HG03575 (cell line): Measurements from ENCODE around the gene SLC17A7.
"Not testable (repeated sequence)": the region's sequence is repeated elsewhere in the genome, so short reads cannot be mapped to it uniquely, and the experiment has no call there.

ENCODE experiments used
- ATAC-seq: cut with Tn5 transposase; IDR thresholded peaks from one replicate; pipeline ENCODE4 v1.9.1; 2021; ENCODE audit not compliant: unreplicated experiment, insufficient number of reproducible peaks, low FRiP score; ENCODE audit errors: extremely low read depth

The SLC17A7 gene

DNA sequence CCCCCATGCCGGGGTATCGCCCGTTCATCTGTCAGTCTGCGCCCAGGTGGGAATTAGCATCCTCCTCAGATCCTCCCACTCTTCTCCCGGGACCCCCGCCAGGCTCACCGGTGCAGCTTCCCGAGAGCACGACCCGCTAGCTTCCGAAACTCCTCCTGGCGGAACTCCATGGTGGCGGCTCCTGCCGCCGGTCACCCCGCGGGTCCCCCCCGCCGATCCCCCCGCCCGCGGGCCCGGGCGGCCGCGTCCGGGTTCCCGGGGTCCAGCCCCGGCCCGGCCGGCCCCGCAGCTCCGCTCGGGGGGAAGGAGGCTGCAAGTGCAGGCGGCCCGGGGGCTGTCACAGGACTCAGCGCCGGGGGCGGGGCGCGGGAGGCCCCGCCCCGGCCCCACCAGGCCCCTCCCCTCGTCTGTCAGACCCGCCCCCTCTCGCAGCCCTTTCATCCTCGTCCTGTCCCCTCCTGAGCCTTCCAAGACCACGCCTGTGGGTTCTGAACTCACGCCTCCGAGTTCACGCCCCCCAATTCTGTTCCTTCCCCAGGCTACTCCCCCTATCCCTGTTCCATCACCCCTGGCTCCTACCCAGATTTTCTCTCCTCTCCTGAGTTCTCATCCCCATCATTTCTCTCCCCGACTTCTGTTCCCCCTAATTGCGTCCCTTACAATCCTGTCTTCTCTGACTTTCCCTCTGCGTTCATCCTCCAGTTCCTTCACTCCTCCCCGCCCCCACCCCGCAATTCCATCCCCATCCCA, at the start of gene SLC17A7:
SLC17A7 (minus strand) TSS at position 318 of the 750 bp plus-strand sequence; CDS start at position 170, 148 bp downstream.
- no peak for ATAC-seq

DNA sequence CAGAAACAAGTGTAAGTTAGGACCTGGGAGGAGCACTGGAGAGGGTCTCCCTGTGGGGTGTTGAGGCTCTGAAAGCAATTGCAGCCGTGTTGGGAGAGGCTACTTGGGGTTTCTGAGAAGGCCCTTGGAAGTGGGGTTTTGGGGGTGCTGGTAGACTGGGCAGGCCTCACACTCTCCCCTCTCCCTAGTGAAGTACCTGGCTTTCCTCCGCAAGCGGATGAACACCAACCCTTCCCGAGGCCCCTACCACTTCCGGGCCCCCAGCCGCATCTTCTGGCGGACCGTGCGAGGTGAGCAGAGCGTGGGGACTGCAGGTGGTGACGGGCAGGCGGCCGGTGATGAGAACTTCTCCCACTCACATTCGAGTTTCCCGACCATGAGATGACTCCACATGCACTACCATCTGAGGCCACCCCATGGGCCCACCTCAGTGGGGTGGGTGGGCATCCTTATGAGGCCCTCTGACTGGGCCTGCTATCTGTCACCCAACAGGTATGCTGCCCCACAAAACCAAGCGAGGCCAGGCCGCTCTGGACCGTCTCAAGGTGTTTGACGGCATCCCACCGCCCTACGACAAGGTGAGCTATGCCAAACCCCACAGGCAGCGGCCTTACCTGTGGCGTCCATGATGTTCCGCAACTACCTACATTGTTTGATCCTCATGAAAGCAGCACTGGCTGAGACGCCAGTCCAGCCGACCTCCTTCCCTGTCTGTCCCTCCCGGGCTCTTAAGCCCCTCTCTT, 49.1 kb upstream of the SLC17A7 start:
- ATAC-seq: no peak

DNA sequence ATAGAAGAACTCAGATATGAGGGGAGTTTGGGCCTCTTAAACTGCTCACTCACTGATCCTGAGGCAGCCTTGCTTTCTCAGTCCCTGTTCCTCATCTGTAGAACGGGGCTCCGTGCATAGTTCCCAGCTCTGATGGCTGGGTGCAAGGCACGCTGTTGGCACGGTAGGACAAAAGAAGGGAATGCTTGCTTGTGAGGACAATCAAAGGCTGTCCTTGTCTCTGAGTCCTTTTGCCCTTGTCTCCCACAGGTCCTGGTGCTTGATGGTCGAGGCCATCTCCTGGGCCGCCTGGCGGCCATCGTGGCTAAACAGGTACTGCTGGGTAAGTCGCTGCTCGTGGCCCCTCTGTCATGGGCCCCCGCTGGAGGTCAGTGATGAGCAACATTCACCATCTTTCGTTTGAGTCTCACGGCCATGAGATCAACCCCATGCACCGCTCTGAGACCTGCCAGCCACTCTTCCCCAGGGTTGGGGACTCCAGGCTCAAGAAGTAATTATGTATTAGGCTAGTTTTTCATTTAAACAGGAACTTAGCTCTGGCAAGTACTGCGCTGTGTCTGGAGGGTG, 48.4 kb upstream of the SLC17A7 start:
- no peak for ATAC-seq

DNA sequence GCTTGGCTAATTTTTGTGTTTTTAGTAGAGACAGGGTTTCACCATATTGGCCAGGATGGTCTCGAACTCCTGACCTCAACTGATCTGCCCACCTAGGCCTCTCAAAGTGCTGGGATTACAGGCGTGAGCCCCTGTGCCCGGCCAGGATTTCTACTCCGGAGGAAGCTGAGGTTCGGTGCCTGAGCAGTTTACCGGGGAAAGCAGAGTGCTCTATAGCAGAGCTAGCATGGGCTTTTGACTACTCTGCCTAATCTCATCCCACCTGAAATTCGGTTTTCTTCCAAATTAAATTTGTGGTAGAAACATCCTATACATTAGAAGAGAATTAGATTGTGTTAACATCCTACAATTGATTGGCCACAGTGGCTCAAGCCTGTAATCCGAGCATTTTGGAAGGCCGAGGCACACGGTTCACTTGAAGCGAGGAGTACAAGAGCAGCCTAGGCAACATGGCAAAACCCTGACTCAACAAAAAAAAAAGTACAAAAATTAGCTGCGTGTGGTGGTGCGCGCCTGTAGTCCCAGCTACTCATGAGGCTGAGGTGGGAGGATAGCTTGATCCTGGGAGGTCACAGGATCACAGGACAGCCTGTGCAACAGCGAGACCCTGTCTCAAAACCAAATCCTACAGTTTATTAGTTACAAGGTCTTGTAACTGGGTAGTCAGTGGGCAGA, 47.7 kb upstream of the SLC17A7 start:
- ATAC-seq: no peak

DNA sequence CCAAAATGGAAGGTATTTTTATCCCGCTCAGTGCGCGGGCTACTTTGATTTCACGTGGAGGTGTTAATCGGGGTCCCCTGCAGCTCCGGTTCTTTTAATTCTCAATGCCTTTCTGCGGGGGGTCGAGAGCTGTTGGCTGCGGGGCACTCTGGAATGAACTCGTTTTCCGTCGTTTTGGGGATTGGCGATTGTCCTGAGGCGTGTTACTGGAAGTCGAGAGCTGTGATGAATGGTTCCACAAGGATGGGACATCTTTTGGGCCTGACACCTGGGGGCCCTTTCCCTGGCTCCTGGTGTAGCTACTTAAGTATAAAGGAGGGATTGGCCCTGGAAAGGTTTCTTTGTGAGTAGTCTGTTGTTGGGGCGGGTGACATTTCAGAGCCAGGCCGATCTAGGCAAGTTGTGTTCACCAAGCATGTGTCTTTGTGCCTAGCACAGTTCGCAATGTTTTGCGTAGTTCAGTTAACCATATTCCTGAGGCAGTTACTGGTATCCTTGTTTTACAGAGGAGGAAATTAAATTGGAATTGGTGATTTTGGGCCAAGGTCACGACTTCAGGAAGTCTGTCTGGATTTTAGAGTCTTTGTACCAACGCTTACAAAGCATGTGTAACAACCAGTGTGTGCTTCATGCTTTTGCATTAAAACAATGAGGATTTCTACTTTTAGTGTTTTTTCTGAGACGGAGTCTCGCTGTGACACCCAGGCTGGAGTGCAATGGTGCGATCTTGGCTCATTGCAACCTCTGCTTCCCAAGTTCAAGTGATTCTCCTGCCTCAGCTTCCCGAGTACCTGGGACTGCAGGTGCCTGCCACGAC, 46.9 kb upstream of the SLC17A7 start:
- ATAC-seq: no peak

DNA sequence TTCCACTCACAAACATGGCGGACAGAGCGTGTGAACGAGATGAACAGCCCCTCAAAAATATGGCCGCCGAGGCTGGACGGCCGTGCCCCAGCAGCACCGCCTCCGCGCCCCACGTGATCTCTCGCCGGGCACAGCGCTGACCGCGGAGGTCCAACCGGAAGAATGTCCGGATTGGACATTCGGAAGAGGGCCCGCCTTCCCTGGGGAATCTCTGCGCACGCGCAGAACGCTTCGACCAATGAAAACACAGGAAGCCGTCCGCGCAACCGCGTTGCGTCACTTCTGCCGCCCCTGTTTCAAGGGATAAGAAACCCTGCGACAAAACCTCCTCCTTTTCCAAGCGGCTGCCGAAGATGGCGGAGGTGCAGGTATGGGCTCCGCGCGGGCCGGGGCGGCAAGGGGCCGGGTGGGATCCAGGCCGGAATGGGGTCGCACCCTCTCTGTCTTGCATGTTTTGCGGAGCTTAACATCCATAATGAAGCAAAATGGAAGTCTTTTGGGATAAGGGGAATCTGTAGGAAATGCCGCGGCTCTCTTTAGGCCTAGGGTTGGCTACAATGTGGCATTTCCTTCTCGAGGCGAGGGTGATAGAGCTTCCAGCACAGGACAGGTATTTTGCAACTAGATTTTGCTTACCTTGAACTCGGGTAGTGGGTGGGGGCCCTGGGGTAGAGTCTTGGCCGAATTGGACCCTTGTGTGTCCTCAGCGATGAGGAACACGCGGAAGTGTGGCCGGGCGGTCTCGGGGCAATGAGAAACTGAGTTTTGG, 46.1 kb upstream of the SLC17A7 start, which contains the start of gene RPL13A:
RPL13A (plus strand) TSS at position 332 of the 769 bp plus-strand sequence; CDS start at position 354, 22 bp downstream.
- peak; percentile 49 for ATAC-seq

DNA sequence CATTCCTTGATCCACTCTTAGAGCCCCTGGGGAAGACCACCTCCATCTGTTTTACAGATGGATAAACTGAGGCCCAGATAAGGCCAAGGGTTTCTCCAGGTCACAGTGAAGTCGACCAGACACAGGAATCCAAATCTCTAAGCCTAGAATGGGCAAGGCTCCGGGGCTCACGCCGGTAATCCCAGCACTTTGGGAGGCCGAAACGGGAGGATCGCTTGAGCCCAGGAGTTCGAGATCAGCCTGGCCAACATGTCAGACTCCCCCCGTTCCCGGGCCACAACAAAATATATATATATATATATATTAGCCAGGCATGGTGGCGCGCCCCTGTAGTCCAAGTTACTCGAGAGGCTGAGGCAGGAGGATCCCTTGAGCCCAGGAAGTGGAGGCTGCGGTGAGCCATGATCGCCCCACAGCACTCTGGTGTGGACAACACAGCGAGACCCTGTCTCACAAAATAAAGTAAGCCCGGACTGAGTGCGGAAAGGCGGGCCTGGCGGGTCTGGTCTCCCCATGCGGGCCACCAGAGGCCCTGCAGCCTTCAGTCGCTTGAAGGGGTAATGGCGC, 45.5 kb upstream of the SLC17A7 start:
- ATAC-seq: no peak

DNA sequence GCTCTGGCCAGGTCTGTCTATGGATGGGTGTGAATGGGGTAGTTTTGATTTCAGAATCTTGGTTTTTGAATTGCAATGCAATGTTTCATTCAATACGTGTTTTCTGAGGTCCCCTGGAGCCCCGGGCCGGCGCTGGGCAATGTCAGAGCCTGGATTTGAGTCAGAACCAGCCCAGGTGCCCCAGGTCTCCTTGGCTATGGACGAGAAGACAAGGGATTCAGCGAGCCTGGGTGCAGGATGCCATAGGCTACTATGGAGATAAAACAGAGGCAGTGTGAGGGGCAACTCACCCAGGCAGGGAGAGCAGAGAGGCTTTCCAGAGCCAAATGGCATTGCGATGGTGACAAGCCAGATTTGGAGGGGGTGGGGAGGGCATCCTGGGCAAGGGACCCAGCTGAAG, 44.9 kb upstream of the SLC17A7 start:
- ATAC-seq: no peak

DNA sequence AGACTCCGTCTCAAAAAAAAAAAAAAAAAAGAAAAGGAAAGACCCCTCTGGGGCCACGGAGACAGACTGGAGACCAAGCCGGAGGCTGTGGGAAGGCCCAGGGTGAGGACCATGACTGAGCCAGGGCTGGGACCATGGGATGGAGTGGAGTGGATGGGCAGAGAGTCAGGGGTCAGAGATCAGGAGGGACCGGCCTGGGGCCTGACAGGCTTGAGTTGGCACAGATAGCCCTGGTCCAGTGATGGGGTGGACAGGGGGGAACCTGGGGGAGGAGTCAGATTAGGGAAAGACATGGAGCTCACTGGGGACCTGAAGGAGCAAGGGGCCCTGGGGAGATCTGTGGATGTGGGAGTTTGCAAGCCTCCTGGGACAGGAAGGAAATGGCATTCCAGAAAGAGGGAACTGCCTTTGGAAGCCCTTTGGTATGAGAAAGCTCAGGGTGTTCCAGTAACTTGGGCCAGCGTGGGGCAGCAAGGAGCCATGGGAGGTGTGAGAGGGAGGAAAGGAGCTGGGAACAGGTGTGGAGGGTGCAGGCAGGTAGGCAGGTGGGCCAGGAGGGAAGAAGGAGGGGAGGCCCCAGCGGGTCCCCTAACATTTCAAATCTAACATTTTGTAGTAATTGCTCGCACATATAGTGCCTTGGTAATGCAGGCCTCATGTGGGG, 39.8 kb upstream of the SLC17A7 start:
- no peak for ATAC-seq

DNA sequence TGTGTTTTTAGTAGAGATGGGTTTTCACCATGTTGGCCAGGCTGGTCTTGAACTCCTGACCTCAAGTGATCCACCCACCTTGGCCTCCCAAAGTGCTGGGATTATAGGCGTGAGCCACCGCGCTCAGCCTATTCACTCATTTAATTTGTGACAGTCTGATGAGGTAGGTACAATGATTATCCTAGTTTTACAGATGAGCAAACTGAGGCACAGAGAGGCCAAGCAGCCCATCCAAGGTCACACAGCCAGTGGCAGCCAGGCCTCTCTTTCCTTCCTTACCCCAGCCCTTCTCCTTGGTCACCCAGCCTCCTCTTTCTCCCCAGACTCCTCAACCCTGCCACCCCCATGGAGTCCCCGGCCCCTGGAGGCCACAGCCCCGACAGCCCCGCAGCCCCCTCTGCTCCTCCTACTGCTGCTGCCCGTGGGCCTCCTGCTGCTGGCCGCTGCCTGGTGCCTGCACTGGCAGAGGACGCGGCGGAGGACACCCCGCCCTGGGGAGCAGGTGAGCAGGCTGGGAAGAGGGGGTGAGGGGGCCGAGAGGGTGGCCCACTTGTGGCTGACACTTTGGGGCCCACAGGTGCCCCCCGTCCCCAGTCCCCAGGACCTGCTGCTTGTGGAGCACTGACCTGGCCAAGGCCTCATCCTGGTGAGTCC, 38.8 kb upstream of the SLC17A7 start:
- no peak for ATAC-seq

DNA sequence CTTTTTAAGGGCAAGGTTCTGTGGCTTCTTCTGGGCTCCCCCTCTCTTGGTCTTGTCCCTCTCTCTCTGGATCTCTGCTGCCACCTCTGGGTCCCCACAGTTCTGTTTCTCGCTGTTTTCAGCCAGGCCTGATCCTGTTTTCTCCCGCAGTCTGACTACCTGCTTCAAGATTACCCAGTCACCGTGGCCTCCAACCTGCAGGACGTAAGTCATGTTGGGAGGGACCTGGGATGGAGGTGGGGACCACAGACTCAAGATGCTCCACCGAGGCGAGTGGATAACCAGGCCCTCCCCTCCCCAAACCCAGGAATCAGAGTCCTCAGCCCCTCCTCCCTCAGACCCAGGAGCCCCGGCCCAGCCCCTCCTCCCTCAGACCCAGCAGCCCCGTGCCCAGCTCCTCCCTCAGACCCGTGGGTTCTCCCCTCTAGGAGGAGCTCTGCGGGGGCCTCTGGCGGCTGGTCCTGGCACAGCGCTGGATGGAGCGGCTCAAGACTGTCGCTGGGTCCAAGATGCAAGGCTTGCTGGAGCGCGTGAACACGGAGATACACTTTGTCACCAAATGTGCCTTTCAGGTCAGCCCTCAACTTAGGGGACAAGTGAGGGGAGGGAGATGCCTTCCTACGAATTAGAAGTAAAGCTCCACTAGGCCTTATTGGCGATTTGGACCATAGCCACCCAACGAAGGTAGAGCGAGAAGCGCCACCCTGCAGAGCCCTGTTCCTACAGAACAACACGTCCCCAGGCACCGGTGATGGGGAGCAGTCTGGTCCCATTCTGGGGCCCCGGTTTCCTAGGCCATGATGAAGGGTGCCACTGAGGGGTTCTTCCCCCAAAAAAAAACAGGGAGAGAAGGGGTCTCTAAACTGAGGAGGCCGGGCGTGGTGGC, 34.9 kb upstream of the SLC17A7 start:
- ATAC-seq: no peak

DNA sequence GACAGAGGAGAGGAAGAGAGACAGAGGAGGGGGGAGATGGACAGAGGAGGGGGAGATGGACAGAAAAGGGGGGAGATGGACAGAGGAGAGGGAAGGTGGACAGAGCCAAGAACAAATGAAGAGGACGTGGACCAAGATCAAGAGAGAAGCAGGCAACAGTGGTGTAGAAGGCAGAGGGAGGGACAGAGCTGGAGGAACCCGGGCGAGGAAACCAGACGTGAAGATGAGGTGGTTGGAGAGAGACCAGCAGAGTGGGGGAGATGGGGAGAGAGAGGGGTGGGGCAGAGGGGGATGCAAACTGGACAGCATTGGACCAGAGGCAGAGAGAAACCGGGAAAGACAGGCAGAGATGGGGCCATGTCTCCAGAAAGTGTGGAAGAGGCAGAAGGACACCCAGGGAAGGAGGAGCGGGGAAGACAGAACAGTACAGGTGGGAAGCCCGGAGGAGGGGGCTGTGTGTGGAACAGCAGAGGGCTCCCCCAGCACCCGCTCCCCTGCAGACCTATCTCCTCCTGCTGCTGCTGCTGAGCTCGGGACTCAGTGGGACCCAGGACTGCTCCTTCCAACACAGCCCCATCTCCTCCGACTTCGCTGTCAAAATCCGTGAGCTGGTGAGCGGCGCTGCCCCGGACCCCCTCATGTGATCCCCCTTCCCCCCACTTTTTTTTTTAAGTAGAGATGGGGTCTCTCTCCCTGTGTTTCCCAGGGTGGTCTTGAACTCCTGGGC, 34.0 kb upstream of the SLC17A7 start:
- ATAC-seq: no peak

DNA sequence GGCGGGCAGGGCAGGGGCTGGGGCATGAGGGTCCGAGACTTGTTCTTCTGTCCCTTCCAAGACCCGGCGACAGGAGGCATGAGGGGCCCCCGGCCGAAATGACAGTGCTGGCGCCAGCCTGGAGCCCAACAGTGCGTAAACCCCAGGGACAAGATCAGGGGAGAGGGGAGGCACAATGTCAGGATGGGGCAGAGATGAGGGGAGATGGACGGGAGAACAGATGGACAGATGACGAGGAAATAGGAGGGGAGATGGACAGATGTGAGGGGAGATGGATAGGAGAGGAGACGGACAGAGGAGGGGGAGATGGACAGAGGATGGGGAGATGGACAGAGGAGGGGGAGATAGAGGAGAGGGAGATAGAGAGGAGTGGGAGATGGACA, 33.2 kb upstream of the SLC17A7 start:
- ATAC-seq: no peak

DNA sequence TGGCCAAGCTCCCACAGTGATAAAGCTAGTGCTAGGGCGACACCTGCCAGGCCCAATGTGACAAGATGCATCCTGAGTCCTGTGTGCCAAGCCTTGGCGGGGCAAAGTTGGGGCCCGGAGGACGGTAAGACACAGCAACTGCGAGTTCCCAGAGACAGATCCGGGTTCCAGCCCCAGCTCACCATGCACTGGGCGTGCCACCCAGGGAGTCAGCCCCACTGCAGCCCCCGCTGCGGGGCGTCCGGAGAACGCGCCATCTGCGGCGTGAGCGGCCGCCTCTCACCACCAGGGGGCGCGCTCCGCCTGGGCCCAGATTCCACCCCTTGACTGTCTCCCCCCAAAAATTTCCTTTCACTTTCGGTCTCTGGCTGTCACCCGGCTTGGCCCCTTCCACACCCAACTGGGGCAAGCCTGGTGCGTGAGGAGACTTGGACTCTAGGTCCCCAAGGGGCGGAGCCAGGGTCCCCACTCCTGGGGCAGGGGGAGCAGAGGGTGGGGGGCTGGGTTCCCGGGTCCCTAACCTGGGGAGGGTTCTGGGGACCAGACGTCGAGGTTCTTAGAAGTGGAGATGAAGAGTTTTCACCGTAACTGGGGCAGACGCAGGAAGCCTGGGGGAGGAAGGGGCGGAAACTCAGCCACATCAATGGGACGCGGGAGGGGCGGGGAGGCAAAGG, 32.7 kb upstream of the SLC17A7 start, which contains the start of gene FLT3LG:
FLT3LG (plus strand) TSS at position 348 of the 674 bp plus-strand sequence. CDS start 425 bp downstream, outside the sequence.
- no peak for ATAC-seq

DNA sequence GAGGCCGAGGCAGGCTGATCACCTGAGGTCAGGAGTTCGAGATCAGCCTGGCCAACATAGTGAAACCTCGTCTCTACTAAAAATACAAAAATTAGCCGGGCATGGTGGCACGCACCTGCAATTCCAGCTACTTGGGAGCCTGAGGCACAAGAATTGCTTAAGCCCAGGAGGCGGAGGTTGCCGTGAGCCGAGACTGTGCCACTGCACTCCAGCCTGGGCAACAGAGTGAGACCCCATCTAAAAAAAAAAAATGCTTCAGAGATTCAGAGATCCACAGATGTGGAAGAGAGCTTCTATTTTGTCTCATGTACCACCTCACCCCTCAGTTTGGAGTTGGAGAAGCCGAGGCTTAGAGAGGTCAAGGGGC, 32.2 kb upstream of the SLC17A7 start:
- ATAC-seq: not testable (repeated sequence)
